ENCODE measurements around the gene CCN5.

GRCh38 chr20:44768256-44768655 lies 53.1 kb downstream of the CCN5 start:
- TF ChIP-seq CTCF (IDR thresholded peaks at IDR 0.05), result no peak
- TF ChIP-seq EZH2 (IDR thresholded peaks at IDR 0.05), result no peak

All from neural progenitor cell (in vitro differentiated cells).